HG03135 (cell line): ENCODE data around the gene LRP6.
A peak's percentile ranks its signal among the peaks of the same experiment; 100 is the strongest.
"Not testable (repeated sequence)": the region's sequence is repeated elsewhere in the genome, so short reads cannot be mapped to it uniquely, and the experiment has no call there.

ENCODE experiments used
- ATAC-seq: cut with Tn5 transposase; IDR thresholded peaks from one replicate; pipeline ENCODE4 v1.9.1; 2021; ENCODE audit warnings: mild to moderate bottlenecking, moderate library complexity; ENCODE audit not compliant: unreplicated experiment

LRP6 gene

DNA sequence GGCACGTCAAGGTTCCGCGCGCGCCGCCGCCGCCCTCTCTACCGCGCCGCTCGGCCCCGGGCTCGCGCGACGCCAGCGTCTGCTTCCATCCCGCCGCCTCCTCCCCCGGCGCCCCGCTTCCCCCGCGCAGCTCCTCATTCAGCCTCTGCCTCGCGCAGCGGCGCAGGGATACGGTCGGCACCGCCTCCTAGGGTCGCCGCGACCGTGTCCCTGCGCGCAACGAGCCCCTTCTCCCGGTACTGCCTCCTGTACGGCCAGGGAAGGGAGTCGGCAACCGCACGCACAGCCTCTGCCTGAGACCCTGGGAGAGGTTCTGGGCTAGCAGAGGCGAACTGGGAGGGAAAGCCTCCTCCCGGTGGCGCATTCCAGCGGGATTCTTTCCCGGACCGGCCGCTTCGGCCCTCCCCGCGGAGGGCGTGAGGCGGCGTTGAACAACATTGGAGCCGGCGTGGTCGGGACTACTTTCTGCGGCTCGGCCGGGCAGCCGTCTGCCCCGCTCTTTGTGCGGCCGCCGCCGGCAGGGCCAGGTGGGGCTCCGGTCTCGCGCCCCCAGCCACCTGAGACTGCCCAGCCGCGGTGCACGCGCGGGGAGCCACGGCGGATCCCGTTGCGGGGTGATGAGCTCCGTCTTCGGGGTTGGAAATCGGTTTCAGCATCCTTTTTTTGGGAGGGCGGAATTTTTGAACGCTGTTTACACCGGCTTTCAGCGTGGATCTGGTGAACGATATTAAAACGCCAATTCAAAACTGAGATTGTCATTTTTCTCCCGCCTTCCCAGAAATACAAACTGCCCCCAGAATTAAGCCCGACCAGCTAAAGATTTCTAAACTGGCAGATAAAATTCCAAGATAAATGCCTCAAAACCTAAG is at the start of gene LRP6:
LRP6 (minus strand) TSS at position 172 of the 869 bp plus-strand sequence. CDS start 309 bp downstream, outside the sequence.
- ATAC-seq: peak; percentile 84

DNA sequence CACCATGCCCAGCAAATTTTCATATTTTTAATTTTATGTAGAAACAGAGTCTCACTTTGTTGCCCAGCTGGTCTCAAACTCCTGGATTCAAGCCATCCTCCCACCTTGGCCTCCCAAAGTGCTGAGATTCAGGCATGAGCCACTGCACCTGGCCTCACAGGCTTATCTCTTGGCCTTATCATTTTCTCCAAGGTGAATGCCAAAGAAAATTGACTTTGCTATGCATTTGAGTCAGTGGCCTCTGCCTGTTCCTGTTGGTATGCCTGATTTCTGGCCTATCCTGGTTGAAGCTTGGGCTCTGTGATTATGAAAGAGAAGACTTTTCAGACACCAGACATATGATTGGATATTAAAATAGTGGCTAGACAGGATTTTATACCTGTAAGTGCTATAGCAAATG is 49.0 kb upstream of the LRP6 start:
- no peak for ATAC-seq

DNA sequence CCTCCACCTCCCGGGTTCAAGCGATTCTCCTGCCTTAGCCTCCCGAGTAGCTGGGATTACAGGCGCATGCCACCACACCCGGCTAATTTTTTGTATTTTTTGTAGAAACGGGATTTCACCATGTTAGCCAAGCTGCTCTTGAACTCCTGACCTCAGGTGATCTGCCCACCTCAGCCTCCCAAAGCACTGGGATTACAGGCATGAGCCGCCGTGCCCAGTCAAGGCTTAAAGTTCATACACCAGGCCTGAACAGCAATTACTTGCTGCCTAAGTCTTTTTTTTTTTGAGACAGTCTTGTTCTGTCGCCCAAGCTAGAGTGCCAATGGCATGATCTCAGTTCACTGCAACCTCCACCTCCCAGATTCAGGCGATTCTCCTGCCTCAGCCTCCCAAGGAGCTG is 43.9 kb upstream of the LRP6 start:
- not testable (repeated sequence) for ATAC-seq

DNA sequence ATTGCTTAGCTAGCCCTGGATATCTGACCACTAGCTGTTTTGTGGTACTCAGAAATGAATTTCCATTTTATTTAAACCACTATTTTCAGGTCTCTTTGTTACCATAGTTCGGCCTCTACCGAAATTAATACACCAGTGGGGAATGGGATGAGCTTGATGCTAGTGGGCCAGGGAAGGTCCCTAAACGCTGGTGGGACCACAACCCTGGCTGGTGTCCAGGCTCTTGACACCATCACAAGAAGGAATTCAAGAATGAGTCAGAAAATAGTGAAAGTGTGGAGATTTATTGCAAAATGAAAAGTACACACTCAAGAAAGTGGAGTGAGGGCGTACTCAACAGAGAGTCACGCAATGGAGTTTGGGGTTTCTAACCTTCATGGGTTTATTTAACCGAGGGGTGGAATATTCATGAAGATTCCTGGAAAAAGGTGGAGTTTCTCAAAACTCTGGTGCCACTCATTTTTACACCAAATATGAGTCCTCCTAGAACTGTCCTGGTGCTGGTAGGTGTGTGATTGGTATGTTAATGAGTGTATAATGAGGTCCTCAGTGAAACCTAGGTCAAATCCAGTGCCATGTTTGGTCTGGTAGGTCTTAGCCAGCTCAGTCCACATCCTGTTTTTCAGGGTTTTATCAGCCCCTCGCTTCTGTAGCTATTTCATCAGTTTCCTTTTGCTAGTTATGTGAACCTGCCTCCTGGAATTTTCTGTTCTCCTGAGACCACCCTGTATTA is 38.9 kb upstream of the LRP6 start:
- no peak for ATAC-seq

DNA sequence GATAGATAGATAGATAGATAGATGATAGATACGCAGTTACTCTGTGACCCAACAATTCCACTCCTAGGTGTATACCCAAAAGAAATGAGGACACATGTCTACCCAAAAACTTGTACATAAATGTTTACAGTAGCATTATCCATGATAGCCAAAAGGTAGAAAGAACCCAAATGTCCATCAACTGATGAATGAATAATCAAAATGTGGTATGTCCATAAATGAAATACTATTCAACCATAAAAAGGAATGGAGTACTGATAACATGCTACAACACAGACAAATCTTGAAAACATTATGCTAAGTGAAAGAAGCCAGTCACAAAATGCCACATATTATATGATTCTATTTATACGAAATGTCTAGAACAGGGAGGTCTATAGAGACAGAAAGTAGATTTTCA is 36.1 kb upstream of the LRP6 start:
- no peak for ATAC-seq

DNA sequence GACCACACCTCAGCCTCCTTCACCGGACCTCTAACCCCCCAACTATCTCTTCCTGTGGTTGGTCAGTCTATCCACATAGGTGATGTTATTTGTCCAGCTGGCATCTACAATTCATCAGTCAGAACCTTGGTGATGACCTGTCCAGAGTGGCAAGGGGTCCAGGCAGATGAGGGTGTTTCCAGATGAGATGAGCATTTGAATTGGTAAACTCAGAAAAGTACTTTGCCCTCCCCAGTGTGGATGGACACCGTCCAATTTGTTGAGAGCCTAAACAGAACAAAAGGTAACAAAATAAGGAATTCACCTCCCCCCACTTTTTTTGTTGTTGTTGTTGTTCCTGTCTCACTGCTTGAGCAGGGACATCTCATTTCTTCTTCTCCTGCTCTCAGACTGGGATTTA is 34.3 kb upstream of the LRP6 start:
- no peak for ATAC-seq

DNA sequence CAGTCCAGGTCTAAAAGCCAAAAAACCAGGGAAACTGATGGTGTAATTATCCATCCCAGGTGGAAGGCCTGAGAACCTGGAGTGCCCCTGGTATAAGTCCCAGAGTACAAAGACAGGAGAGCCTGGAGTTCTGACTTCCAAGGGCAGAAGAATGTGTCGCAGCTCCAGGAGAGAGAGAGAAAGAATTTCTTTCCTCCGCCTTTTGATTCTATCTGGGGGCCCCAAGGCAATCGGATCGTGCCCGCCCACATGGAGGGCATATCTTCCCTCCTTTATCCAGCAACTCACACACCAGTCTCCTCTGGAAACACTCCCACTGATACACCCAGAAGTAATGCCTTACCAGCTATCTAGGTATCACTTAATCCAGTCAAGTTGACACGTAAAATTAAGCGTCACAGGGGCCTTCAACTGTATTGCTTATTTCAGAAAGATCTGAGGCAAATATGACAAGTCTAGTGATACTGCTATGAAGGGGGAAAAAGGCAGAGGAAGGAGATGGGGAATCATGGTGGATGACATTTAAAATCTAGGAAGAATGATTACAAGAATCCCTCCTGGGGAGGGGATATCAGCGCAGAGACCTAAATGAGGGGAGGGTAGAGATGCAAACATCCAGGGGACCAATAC is 30.5 kb upstream of the LRP6 start:
- no peak for ATAC-seq

DNA sequence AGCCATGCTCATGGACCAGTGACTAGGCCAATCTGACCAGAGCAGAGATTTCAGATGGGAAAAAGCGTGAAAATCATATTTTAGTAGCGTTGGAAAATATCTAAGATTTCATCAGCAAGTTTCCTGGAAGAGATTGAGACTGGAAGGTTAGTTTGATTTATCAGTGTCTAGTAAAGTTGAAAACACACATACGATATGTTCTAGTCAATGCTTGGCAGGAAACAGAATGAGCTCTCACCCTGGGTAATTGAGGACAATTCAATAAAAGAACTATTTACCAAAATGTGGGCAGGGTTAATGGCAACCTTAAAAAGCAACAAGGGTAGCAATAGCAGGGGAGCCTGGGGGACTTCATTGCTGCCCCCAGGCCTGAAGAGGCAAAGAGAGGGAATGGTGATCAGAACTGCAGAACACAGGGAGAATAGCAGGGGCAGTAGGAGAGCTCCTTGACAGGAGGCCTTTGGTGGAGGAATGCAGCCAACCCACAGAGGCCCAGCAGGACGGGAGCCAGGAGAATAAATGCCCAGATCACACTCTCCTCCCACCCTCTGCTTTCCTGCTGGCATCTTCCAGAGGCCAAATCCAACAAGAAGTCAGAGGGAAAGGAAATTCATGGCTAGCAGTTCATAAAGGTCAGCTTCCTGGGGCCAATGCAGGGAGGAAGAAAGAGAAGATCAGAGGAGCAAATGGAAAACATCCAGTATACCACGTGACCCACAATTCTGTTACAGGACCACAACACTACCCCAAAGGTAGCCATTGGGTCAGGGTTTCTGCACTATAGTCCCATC is 27.6 kb upstream of the LRP6 start:
- ATAC-seq: no peak

DNA sequence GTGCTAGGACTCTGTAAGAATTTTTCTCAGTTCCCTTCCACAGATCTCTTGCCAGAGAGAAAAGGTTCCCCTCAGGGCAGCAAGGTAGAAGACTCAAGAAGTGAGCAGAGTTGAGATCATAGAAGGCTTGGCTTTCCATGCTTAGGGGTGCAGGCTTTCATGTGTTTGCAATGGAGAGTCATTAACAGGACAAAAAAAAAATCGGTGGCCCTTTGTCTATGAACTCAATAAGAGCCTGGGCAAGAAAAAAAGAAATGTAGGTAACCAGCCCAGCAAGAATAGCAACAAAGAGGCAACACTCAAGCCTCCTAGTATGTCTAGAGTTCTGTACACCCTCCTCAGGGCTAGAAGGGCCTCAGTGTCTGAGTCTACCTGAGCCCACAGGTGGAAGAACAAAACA is 23.4 kb upstream of the LRP6 start:
- ATAC-seq: no peak

DNA sequence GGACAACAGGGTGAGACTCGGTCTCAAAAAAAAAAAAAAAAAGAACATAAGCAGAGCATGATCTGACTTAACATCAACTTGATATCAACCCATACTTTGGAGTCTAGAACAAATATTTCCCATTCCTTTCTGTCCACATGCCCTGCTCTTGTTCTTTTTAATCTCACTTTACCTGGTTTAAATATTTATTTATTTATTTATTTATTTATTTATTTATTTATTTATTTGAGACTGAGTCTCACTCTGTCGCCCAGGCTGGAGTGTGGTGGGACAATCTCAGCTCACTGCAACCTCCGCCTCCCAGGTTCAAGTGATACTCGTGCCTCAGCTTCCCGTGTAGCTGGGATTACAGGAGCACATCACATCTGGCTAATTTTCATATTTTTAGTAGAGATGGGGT is 19.6 kb upstream of the LRP6 start:
- no peak for ATAC-seq

DNA sequence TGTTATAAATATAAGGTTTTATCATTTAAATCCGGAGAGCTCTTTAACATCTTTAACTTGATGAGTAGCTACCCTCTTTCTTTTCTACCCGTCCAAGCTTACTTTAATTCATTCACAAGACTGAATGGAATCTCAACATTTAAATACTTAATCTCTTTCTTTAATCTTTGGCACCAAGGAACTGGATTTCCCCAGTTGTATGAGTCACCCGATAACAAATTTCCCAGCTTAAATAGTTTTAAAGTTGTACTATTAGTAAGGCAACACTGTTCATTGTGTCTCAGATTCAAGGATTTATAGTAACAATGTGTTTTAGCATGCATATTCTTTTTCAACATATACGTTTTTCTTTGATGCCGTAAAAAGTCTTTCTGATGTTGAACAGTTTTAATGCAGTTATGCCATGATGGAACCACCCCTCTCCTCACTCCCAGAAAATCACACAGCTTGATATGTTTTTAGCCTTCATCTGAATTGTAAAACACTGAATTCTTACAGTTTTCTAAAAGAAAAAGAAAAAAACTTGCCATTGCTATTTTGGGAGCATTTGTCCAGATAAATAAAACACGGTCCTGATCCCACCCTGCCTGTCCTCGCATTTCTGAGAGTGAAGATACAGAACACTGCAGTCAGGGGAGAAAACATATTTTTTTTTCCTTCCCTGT is 16.0 kb upstream of the LRP6 start:
- no peak for ATAC-seq

DNA sequence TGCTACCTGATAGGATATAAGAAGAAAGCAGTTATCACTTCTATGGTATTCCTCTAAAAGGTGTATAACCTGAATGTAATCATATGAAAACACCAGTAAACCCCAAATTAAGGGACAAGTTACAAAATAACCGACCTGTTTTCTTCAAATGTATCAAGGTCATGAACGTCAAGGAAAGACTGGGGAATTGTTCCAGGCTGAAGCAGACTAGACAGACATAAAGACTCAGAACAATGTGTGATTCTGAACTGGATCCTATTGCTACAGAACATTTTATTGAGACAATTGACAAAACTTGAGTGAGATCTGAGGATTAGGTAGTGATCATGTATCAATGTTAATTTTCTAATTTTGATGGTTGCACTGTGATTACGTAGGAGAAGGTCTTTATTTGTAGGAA is 15.4 kb upstream of the LRP6 start:
- ATAC-seq: no peak

DNA sequence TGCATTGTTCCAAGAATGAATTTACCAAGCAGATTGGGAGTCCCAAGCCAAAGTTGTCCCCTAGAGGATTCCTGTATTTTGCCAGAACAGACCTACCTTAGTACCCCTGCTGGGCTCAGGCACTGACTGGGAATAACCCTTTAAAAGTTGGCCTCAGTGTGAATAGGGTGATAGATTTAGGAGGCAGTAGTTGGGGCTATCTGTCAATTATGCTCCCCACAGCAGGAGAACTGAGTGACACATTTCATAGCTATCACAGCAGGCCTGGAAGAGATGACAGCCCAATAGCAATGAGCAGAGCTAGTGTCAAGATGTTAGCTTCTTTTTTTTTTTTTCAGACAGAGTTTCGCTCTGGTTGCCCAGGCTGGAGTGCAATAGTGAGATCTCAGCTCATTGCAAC is 14.3 kb upstream of the LRP6 start:
- ATAC-seq: no peak

DNA sequence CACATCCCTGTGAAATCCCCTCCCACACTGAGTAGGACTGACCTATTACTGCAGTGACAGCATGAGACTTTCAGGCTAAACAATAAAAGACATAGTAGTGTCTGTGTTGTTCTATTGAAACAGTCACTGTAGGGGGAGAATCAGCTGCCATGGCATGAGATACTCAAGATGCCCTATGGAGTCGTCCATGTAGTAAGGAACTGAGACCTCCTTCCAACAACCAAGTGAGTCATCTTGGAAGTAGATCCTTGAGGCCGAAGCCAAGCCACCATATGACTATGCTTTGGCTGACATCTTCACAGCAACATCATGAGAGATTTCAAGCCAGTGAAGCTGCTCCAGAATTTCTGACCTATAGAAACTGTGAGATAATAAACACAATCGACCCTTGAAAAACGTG is 12.1 kb upstream of the LRP6 start:
- ATAC-seq: no peak

DNA sequence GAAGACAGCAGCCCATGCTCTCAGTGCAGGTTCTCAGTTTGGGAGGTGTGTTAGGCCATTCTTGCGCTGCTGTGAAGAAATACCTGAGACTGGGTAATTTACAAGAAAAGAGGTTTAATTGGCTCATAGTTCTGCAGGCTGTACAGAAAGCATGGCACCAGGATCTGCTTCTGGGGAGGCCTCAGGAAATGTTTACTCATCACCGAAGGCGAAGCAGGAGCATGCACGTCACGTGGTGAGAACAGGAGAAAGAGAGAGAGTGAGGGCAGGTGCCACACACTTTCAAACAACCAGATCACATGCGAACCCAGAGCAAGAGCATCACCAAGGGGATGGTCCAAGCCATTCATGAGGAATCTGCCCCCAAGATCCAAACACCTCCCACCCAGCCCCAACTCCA is 9.0 kb upstream of the LRP6 start:
- no peak for ATAC-seq

DNA sequence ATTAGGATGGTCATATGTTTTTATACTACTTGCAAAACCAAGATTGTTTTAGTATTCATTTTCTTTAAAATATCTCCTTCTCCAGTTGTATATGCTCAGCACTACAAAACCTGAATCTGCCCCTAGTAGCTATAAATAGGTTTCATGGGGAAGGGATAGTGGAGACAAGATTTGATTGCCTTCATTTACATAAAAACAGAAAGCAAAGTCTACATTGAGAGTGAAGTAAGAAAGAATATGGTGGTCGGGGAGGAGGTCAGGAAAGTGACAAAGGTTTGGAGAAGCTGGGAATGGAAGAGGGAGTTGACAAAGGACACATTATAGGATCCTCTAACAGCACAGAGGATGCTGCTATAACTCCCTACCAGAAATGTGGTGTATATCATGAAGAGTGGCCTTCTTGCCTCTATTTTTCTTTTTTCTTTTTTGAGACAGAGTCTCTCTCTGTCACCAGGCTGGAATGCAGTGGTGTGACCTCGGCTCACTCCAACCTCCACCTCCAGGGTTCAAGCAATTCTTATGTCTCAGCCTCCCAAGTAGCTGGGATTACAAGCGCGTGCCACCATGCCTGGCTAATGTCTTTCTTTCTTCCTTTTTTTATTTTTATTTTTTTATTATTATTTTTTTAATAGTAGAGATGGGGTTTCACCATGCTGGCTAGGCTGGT is 6.6 kb upstream of the LRP6 start:
- no peak for ATAC-seq

DNA sequence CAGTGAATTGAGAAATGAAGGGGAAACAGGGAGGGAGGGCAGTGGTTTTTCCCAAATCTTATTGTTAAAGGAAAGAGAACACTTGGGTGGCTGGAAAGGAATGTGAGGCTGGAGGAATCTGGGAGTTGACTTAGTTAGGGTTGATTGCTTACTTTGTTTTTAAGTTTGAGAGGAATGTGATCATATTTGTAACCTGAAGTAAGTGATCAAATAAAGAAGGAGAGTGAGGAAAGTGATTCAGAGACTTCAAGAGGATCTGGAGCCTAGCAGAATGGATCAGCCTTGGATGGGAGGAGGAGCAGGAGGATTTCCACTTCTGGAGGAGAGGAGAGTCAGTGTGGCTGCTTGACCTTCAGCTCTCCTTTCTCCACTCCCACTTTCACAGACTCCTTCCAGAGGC is 6.0 kb upstream of the LRP6 start:
- ATAC-seq: no peak

DNA sequence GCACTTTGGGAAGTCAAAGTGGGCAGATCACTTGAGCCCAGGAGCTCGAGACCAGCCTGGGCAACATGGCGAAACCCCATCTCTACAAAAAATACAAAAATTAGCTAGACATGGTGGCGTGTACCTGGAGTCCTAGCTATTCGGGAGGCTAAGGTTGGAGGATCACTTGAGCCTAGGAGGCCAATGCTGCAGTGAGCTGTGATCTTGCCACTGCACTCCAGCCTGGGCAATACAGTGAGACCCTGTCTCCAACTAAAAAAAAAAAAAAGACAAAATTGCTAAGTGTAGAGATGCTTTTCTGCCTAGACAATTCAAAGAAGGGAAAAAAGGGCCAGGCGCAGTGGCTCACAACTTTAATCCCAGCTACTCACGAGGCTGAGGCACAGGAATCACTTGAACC is 3.4 kb upstream of the LRP6 start:
- no peak for ATAC-seq

DNA sequence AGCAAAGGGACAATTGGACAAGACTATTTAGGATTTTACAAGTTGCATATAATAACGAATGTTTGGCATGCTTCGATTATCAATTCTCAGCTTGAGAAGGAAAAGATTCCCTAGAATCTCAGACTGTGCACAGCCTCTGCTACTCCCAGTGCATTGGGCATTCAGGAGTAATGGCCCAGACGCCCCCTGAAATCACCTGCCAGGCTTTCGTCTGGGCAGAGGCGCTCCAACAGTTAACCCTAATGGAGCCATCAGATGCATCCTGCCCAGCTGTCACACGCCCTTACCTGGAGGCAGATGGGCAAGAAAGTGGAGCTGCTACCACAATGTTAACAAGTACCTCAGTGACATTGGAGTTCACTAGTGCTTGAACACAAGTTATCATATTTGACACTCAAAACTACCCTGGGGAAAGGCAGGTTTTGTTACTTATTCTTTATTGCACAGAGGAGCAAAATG is 927 bp upstream of the LRP6 start:
- ATAC-seq: no peak

DNA sequence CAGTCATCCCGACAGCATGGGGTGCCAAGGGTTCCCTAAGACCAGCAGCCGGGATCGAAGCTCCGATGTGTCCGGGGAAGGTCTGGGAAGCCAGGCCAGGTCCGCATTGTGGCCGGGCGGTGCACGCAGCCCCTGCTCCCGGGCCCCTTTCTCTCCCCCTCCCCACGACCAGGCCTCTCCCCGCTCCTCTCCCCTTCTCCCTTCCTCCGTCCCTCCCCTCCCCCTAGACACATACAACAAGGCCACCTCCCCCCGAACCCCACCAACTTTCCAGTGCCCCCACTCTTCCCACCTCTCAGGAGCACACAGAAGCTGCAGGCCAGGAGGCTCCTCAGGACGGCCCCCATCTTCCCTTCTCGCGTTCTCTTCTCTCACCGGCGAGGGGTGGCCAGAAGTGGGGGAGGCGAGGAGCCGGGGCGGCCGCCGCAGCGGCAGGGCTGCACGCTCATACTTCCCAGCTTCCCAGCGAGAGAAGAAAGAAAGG is 413 bp downstream of the LRP6 start:
- ATAC-seq: no peak
